COR-L47 (cell line): ENCODE measurements around the gene BSX.
A peak's percentile ranks its signal among the peaks of the same experiment; 100 is the strongest.

ENCODE experiments used
- DNase-seq: peaks from one replicate; lab custom pipeline; 2025; lab: John Stamatoyannopoulos, UW

Gene BSX

DNA sequence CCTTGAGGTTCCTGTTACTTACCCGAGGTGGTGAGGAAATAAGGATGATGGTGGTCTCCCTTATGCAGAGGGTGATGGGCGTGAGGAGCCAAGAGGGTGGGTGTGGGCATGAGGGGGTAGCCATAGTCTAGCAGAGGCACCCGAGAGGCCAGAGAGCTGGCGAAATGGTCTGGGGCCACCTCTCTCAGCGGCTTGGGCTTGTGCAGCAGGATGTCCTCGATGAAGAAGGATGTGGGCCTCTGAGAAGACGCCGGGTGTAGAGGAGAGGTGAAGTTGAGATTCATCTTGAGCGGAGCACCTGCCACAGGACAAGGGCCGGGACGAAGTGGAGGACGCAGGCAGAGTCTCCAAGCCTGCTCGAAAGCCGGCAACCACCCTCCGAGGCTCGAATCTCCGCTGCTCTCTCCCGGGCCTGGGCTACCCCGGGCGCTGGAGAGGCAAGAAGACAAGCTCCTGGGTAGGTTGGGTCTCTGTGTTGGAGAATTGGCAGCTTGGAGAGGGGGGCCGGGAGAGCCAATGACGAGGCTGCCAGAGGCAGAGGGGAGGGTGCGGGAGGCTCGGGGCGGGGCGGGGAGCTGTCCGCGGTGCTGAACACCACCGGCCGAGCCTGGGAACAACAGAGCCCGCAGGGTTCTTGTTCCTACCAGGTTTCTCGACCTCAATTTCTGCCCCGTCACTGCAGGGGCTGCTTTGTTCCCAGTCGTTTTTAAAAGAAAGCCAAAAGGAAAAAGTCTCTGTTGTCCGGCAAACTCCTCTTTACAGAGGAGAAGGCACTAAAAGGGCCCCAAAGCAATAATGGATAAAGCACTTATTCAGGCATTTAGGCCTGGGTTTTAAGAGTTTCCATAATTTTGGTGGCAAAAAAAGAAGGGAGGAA, at the start of gene BSX:
Gene BSX, minus strand, starts transcription at position 447 of the 877 bp plus-strand sequence. Its CDS starts 163 bp downstream, at position 284.
- no peak for DNase-seq

DNA sequence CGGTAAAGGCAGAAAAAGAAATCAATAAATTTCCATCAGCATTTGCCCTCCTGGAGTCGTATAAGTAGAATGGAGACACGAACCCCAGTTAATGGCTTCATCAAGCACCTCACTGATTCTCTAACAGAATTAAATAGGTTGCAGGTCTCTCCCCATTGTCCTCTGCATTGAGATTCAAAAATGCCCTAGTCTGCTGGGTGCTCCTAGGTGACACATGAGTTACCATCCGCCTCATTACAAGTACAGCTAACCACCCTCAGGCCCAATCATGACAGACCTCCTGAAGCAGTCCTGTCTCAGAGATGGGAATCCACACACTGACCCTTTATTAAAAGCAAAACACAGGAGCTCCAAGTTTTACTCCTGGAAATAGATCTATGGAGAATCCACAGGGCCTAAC, 48.9 kb upstream of the BSX start:
- no peak for DNase-seq

DNA sequence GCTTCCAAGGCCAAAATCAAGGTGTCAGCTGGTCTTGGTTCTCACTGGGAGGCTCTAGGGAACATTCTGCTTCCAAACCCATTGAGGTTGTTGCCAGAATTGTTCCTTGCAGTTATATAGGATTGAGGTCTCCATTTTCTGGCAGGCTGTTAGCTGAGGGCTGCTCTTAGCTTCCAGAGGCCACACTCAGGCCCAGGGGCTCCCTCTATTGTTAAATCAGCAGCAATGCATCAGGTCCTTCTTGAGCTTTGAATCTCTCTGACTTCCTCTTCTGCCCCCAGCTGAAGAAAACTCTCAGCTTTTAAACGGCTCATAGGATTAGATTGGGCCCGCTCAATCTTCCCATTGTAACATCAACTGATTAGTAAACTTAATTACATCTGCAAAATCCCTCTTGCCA, 39.3 kb upstream of the BSX start:
- DNase-seq, result peak; percentile 60

DNA sequence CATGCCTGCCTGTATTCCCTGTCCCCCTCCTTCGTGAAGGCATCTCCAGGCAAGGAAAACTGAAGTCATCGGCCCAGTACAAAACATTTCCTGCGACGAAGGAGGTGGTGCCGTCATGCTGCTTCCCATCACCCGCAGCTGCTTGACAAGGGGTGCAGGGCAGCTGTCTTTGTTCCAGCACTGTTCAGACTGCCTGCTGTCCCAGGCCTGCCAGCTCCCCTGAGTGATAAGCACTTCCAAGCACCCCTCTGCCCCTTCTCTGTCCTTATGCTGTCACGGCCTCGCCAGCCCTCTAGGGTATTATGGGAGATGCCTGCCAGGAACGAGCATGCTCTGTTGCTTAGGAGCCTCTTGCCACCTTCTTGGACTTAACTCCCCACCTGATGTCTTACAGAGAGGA, 37.1 kb upstream of the BSX start:
- no peak for DNase-seq

DNA sequence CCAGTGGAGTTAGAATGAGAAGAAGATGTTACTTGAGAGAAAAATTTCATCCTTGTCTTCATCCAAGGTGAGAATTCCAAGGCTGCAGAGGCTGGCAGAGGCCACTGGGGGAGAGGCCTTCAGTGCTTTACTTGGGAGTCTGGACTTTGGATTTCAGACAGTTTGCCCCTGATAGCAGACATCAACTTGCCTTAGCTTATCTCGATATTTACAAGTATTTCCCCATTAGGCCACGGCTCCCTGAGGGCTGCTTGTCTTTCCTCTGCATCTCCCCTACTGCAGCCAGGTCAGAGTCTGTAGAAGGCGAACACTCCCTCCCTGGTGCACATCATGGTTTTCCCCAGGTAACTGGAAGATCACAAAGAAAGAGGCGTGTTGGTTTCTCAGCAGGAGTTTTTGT, 29.9 kb upstream of the BSX start:
- no peak for DNase-seq

- no peak for DNase-seq
Observed at GRCh38 chr11:123006860-123007542, 25.4 kb upstream of the BSX start.

DNA sequence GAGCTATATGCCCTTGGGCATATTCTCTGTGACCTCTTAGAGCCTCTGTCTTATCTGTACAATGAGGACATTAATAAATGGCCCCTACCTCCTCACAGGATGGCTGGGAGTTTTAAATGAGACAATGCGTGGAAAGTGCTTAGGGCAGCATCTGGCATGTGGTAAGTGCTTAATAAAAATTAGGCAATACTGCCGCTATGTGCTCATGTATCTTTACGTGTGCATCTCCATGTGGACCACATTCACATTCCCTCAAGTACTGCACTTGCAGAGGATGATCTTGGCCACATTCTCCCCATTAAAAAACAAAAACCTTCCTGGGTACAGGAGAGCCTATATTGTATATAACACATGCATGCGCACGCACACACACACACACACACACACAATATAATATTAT, 19.1 kb upstream of the BSX start:
- no peak for DNase-seq

GRCh38 chr11:122998727-122999366, 17.2 kb upstream of the BSX start:
- DNase-seq, result no peak

DNA sequence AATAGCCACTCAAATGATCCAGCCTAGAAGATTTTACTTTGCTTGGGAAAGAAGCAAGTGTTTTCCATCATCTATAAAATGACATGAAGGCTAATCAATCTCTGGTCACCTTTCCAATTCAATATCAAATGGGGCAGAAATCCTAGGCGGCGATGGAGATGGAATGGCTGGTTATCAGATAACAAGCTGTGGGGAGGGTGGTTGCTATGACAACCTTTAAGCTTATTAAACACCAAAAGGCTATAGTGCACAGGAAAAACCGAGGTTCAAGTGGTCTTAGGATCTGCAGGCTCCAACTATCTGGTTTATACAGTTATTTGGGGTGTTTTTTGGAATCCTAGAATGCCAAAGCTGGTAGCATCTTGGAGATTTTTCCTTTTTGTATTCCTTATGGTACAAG, 13.9 kb upstream of the BSX start:
- no peak for DNase-seq

DNA sequence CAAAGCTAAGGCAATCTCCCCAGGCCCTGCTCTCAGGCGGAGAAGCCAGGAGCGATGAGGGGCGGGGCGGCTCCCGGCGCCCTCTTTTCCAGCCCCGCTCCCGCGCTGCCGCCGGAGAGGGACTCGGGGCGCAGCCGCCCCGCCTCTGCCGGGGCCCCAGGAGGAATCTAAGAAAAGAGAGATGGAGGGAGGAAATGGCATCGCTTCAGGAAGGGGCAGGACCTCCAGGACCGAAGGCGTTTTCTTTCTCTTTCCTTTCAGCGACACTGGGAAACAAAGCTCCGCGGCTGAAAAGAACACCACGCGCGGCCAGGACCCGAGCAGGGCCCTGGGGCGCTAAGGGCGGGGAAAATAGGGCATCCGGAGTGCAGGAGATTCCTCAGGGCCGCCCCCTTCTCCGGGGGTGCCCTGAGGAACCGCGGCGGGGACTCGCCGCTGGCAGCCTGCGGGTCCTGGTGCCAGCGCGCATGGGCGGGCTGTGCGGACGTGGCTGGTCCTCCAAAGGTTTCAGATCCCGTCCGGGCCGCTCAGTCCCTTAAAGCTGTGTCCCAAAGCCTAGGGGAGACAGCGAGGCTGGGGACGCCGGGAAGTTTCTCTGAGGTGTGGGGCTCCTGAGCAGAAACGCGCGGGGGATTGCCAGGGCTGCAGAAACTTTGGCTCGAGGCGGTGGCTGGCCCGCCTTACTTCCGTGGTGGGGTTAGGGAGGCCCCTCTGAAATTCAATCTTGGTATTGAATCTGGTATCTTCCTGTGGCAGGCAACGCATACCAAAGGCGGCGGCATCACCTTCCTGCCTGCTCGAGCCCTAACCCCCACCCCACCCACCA, 2.8 kb upstream of the BSX start:
- peak; percentile 29 for DNase-seq

DNA sequence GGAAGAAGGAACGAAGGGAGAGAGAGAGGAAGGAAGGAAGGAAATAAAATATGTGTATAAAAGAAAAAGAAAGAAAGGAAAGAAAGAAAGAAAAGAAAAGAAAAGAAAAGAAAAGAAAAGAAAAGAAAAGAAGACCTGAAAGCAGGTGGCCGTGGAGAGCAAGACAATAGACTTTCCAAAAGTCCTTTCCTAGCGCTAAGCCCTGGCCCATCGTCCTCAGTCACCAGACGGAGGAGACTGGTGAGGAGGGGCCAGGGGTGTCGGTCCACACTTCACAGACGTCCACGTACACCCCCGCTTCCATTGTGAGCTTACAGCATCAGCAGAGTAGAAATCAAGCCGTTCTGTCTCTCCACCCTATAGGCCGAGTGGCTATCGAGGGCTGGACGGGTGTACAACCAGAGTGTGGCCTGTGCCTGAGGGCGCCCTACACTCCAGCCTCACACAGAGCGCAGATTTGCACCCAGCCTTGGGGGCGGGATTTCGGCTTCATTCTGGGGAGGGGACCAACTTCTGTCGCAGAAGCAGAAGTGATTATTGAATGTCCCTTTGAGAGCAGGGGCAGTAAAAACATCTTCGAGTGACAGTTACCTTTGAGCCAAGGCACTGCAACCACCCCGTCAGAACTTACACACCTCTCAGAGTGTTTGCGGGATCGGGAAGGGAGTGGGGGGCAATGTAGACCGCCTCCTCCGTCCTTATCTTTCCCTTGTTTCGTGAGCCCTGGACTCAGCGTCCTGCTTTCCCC, 2.0 kb upstream of the BSX start:
- no peak for DNase-seq

GRCh38 chr11:122979815-122980595, 1.6 kb downstream of the BSX start:
- DNase-seq, result no peak

- DNase-seq, result no peak
Observed at GRCh38 chr11:122979103-122979814, 2.4 kb downstream of the BSX start.

- DNase-seq, result no peak
Observed at GRCh38 chr11:122978299-122978620, 3.4 kb downstream of the BSX start.

GRCh38 chr11:122977470-122978298, 4.0 kb downstream of the BSX start:
- DNase-seq, result no peak

DNA sequence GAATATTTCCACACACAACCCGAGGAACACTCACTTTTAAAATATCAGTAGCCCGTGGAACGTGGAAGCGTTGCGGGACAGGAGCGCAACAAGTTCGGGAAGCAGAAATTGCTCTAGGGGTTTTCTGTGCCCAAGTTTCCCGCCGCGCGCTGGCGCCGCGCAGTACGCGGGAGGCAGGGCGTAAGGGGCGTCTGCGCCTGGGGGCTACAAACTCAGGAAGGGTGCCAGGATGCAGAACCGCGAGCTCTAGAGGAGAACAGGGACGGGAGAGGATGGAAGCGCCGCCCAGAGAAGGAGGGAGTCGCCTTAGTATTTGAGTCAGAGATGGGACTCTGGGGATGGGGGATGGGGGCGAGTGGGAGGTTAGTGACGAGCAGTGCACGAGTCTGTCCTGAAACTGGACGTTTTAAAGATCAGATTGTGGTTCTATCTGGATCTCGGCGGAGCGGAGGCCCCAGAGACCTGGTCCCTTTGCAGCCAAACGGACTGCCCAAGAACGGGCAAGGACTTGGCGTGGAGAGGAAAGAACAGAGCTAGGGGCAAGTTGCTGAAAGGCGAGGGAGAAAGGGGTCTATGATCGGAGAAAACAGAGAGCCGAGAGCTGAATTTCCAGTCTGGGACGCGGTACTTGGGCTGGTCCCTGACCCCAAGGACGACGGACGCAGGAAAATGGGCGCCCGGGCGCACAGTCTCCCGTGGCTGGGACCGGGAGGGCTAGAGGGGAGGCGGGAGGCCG, 4.7 kb downstream of the BSX start:
- DNase-seq, result no peak

DNA sequence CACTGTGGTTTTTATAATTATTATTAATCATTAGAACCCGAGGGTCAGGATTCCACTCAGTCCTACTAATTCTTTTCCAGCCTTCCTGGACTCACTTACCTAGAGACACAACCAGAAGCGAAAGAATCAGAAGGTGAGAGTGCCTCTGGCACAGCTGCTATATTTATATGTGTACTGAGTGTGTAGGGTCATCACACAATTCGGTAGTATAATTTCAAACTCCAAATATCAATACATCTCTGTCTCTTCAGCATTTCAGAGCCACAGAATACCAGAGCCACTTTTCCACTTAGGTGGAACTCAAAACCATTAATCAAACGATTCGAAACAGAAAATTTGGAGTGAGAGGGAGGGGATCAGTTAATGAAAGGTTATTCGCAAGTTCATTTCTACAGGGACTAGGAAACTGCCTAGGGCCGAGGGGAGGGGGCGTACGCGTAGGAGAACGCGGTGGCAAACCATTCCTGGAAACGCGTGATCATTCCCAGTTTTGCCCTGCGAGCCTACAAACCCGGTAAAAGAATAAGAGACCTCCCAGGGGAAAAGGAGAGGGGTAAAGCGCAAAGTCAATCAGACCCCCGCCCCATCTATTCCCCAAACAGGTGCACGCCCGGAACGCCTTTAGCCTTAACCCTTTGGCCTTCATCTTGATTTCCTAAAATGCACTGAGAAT, 5.4 kb downstream of the BSX start:
- DNase-seq, result no peak

DNA sequence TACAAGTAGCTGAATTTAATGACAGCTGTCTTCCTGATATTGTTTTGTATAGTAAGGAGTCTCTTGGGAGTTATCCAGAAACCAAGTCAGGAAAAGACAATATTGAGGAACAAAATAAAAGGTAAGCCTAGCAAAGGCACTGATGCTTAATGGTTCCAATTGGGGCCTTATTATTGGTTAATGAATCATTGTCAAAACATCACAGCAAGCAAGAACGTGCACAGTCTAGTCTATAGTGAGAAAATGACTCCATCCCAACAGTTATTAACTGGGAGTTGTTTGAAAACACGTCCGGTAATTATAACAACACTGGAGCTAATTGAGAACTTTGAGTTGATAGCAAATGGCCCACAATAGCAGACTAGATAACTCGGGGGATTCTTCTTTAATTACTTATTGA, 17.7 kb downstream of the BSX start:
- DNase-seq, result no peak
